Inflammatory macrophage treated with lipopolysaccharide for 4 hours (primary cell): ENCODE data around the gene ZNF813.

Source experiments
- DNase-seq: peaks from one replicate; pipeline ENCODE4 v3.0.0-alpha.2; 2020

The ZNF813 gene

GRCh38 chr19:53521373-53522202 is 54.1 kb downstream of the ZNF813 start:
- no peak for DNase-seq

- no peak for DNase-seq
These were observed 58.4 kb downstream of the ZNF813 start for GRCh38 chr19:53525922-53526321.

GRCh38 chr19:53530622-53531021 is 63.1 kb downstream of the ZNF813 start:
- no peak for DNase-seq

- no peak for DNase-seq
These were observed 63.9 kb downstream of the ZNF813 start for GRCh38 chr19:53531457-53531856.

GRCh38 chr19:53532362-53532761 is 64.8 kb downstream of the ZNF813 start:
- DNase-seq, result no peak

- no peak for DNase-seq
These were observed 68.7 kb downstream of the ZNF813 start for GRCh38 chr19:53536225-53536548.

- DNase-seq, result no peak
These were observed 69.6 kb downstream of the ZNF813 start for GRCh38 chr19:53537121-53537520.

- peak; percentile 80 for DNase-seq
These were observed 70.2 kb downstream of the ZNF813 start, which contains the start of gene ZNF331 for GRCh38 chr19:53537521-53538377. ZNF331 (plus strand) TSS chr19:53538145; CDS start chr19:53569377, 31,232 bp downstream.

GRCh38 chr19:53538378-53539109 is 71.0 kb downstream of the ZNF813 start:
- no peak for DNase-seq

- DNase-seq, result no peak
These were observed 72.6 kb downstream of the ZNF813 start for GRCh38 chr19:53540091-53540490.

GRCh38 chr19:53541971-53542370 is 74.4 kb downstream of the ZNF813 start:
- no peak for DNase-seq

GRCh38 chr19:53545271-53546065 is 77.9 kb downstream of the ZNF813 start:
- DNase-seq, result no peak
